ENCODE measurements around the gene PEX6.

PEX6 gene

DNA sequence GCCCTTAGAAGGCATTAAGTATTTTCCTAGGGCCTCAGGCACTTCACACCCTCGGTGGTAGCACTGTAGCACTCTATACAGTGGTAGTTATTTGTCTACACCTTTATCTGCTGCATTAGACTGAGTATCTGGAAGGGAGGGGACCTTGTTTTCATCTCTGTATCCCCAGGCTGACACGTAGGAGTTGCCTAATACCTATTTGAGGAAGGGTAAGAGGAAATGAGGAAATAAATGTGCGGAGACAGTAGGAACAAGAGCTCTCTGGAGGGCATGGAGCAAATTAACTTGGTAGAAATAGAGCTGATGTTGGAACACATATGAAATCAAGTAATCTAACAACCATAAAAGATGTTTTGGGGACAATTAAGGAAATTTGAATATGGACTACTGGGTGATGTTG is 45.8 kb downstream of the PEX6 start:
- DNase-seq (ENCODE audit: low read depth) = no peak

- no peak for DNase-seq (ENCODE audit: low read depth)
Observed at GRCh38 chr6:42932412-42932811, 46.6 kb downstream of the PEX6 start.

- DNase-seq (ENCODE audit: low read depth) = peak; percentile 31
Observed at GRCh38 chr6:42929821-42930360, 49.1 kb downstream of the PEX6 start.

DNA sequence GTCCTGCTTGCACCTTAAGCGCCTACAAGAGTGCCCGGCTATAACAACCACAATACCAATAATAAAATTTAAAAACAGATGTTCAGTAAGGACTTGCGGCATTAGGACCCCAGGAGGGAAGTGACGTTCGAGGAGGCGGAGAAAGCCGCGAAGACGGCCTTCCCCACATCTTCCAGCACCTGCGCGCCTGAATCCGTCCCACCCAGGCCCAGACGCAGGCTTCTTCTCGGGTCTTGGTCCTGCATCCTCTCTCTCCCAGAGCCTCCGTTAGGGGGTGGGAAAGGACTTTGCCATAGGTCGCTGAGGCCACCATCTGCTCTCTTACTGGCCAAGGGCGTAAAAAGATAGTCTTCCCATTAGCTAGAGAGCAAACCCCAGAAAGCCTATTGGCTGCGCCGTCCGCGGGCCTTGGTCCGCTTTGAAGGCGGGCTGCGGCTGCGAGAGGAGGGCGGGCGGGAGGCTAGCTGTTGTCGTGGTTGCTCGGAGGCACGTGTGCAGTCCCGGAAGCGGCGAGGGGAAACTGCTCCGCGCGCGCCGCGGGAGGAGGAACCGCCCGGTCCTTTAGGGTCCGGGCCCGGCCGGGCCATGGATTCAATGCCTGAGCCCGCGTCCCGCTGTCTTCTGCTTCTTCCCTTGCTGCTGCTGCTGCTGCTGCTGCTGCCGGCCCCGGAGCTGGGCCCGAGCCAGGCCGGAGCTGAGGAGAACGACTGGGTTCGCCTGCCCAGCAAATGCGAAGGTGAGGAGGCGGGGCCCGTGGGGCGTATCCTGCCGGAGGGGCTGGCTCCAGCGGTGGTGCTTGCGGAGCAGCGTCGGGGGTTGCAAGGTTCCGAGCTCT is 49.8 kb downstream of the PEX6 start, which contains the start of gene CNPY3:
CNPY3 (plus strand) TSS at position 495 of the 835 bp plus-strand sequence; CDS start at position 586, 91 bp downstream.
- DNase-seq (ENCODE audit: low read depth) = peak; percentile 89

DNA sequence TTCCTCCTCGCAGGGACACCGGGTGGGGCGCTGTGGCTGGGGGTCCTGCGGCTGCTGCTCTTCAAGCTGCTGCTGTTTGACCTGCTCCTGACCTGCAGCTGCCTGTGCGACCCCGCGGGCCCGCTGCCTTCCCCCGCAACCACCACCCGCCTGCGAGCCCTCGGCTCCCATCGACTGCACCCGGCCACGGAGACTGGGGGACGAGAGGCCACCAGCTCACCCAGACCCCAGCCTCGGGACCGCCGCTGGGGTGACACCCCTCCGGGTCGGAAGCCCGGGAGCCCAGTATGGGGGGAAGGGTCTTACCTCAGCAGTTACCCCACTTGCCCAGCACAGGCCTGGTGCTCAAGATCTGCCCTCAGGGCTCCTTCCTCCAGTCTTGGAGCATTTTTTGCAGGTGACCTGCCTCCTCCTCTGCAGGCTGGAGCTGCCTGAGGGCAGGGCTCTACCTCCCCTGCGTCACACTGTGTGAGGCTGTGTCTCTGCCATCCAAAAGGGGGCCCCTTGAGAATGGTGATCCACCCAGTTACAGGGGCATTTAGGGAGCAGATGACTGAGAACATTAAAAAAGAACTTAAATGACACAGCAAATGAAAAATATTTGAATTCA is 53.6 kb downstream of the PEX6 start:
- DNase-seq (ENCODE audit: low read depth) = no peak

- DNase-seq (ENCODE audit: low read depth) = no peak
Observed at GRCh38 chr6:42923666-42924065, 55.3 kb downstream of the PEX6 start.

GRCh38 chr6:42921801-42922200 is 57.2 kb downstream of the PEX6 start:
- DNase-seq (ENCODE audit: low read depth) = no peak

- no peak for DNase-seq (ENCODE audit: low read depth)
Observed at GRCh38 chr6:42916288-42916687, 62.7 kb downstream of the PEX6 start.

DNA sequence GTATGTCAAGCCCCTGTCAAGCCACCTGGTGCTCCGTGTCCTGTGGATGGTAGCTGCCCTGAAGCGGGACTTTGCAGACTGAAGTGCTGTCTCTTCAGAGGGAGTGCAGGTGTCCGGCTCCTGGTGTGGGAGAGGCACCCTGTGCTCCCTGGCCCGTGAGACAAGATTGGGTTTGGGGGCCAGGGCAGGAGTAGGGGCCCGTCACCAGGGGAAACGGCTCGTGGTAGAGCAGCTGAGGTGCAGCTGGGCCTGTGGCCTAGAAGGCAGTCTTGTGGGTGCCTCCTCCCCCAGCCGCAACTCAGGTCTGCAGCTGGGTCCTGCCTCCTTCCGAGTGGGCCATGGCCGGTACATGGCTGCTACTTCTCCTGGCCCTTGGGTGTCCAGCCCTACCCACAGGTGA is 63.2 kb downstream of the PEX6 start, which contains the start of gene PTCRA:
PTCRA (plus strand) TSS at position 322 of the 400 bp plus-strand sequence; CDS start at position 339, 17 bp downstream.
- DNase-seq (ENCODE audit: low read depth) = no peak

- DNase-seq (ENCODE audit: low read depth) = no peak
Observed at GRCh38 chr6:42914546-42914945, 64.4 kb downstream of the PEX6 start.
